Endothelial cell of umbilical vein (primary cell): ENCODE data around the gene PFN4.

Experiments used
- FOS ChIP-seq: IDR thresholded peaks from 2 replicates; pipeline ENCODE4 v1.6.1; 2011; ENCODE audit warnings: mild to moderate bottlenecking, low read length, moderate library complexity, borderline replicate concordance; ENCODE audit not compliant: insufficient read depth
- GATA2 ChIP-seq: IDR thresholded peaks from 2 replicates; pipeline ENCODE4 v1.7.0; 2011; ENCODE audit warnings: low read depth, mild to moderate bottlenecking, moderate library complexity, mixed read lengths, low read length; ENCODE audit not compliant: insufficient read length, insufficient read depth
- JUN ChIP-seq: IDR thresholded peaks from 2 replicates; pipeline ENCODE4 v1.6.1; 2011; ENCODE audit warnings: borderline replicate concordance, low read depth; ENCODE audit not compliant: insufficient read length, insufficient read depth
- MYC ChIP-seq: IDR thresholded peaks from one replicate; pipeline ENCODE4 v1.6.1; 2011; ENCODE audit warnings: mild to moderate bottlenecking, low read depth, low read length
- POLR2A ChIP-seq: IDR thresholded peaks from 2 replicates; pipeline ENCODE4 v1.6.1; 2012; ENCODE audit warnings: low read depth, mild to moderate bottlenecking, control low read depth, low read length
- POLR2AphosphoS5 ChIP-seq: IDR thresholded peaks from 2 replicates; pipeline ENCODE4 v1.6.1; 2012; ENCODE audit warnings: low read depth, mild to moderate bottlenecking, control low read depth, low read length, moderate library complexity; ENCODE audit not compliant: insufficient read depth
- TF ChIP-seq, protein P1 (sequence below), 2 donors: IDR thresholded peaks; 1 replicate in 1 of 2; 2 replicates in 1 of 2; pipeline ENCODE4 v1.5.1; 2011; ENCODE audit warnings: low read length in 2 of 2, mild to moderate bottlenecking in 2 of 2, moderate library complexity in 2 of 2, control low read depth in 1 of 2, inconsistent platforms in 1 of 2, low read depth in 1 of 2; ENCODE audit not compliant: insufficient read depth in 1 of 2; ENCODE audit errors: extremely low read depth in 1 of 2
- TF ChIP-seq, protein P2 (sequence below): IDR thresholded peaks from 2 replicates; pipeline ENCODE4 v1.6.1; 2011; ENCODE audit not compliant: insufficient read depth, insufficient read length

DNA sequence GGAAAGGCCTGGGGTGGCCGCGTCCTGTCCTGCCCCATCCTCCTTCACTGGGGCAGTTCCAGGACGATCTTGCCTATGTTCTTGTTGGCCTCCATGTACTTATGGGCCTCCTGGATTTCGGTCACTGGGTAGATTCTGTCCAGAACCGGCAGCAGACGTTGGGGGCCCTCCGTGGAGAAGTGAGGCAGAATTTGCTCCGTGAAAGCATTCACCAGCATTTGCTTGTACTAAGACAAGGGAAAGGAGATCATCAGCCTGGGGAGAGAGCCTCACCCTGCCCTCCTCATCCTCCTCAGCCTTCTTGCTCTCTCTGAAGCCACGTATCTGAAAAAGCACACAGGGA is 45.6 kb downstream of the PFN4 start:
- TF ChIP-seq GATA2, result no peak
- TF ChIP-seq, protein P1, sequence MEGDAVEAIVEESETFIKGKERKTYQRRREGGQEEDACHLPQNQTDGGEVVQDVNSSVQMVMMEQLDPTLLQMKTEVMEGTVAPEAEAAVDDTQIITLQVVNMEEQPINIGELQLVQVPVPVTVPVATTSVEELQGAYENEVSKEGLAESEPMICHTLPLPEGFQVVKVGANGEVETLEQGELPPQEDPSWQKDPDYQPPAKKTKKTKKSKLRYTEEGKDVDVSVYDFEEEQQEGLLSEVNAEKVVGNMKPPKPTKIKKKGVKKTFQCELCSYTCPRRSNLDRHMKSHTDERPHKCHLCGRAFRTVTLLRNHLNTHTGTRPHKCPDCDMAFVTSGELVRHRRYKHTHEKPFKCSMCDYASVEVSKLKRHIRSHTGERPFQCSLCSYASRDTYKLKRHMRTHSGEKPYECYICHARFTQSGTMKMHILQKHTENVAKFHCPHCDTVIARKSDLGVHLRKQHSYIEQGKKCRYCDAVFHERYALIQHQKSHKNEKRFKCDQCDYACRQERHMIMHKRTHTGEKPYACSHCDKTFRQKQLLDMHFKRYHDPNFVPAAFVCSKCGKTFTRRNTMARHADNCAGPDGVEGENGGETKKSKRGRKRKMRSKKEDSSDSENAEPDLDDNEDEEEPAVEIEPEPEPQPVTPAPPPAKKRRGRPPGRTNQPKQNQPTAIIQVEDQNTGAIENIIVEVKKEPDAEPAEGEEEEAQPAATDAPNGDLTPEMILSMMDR (IDR thresholded peaks at IDR 0.05; ENCODE audit: extremely low read depth in 1 of 2, insufficient read depth in 1 of 2, low read depth in 1 of 2, low read length in 2 of 2), result no peak
- no peak for TF ChIP-seq FOS
- no peak for TF ChIP-seq POLR2AphosphoS5
- TF ChIP-seq MYC, result no peak
- TF ChIP-seq, protein P2, sequence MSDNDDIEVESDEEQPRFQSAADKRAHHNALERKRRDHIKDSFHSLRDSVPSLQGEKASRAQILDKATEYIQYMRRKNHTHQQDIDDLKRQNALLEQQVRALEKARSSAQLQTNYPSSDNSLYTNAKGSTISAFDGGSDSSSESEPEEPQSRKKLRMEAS, result no peak
- no peak for TF ChIP-seq POLR2A
- no peak for TF ChIP-seq JUN
